HUES48 (cell line): ENCODE measurements around the gene SRGAP2C.
"Not testable (repeated sequence)": the region's sequence is repeated elsewhere in the genome, so short reads cannot be mapped to it uniquely, and the experiment has no call there.

Experiments
- H3K27ac ChIP-seq: one replicate; pipeline ENCODE4 v1.7.0; 2013; ENCODE audit warnings: low read depth, low read length, inconsistent platforms
- H3K27me3 ChIP-seq: 2 replicates; pipeline ENCODE4 v1.6.1; 2013; ENCODE audit warnings: mild to moderate bottlenecking, low read length; ENCODE audit not compliant: control insufficient read depth, insufficient read depth
- H3K36me3 ChIP-seq: 2 replicates; pipeline ENCODE4 v1.6.1; 2013; ENCODE audit warnings: low read length; ENCODE audit not compliant: control insufficient read depth, insufficient read depth
- H3K4me1 ChIP-seq: 2 replicates; pipeline ENCODE4 v1.6.1; 2013; ENCODE audit warnings: mild to moderate bottlenecking, low read length; ENCODE audit not compliant: control insufficient read depth, insufficient read depth
- H3K4me3 ChIP-seq: 2 replicates; pipeline ENCODE4 v1.5.1; 2013; ENCODE audit warnings: mild to moderate bottlenecking, low read depth, low read length
- H3K9ac ChIP-seq: 2 replicates; pipeline ENCODE4 v1.6.1; 2013; ENCODE audit warnings: mild to moderate bottlenecking, low read depth, low read length, moderate library complexity
- H3K9me3 ChIP-seq: 2 replicates; pipeline ENCODE4 v1.6.1; 2013; ENCODE audit warnings: low read length; ENCODE audit not compliant: control insufficient read depth, insufficient read depth

SRGAP2C gene

GRCh38 chr1:121213491-121213890, 28.7 kb downstream of the SRGAP2C start:
- H3K4me3 ChIP-seq, H3K9me3 ChIP-seq: not testable (repeated sequence)

GRCh38 chr1:121214544-121215156, 29.9 kb downstream of the SRGAP2C start:
- H3K4me1 ChIP-seq, H3K9me3 ChIP-seq, H3K9ac ChIP-seq, H3K36me3 ChIP-seq, H3K27ac ChIP-seq, H3K27me3 ChIP-seq, H3K4me3 ChIP-seq: not testable (repeated sequence)

More at GRCh38 chr1:121213491-121213890, 28.7 kb downstream of the SRGAP2C start:
- not testable (repeated sequence) for H3K27me3 ChIP-seq, H3K9ac ChIP-seq, H3K27ac ChIP-seq, H3K4me1 ChIP-seq, H3K36me3 ChIP-seq

GRCh38 chr1:121215699-121216417, 31.1 kb downstream of the SRGAP2C start:
- H3K4me3 ChIP-seq, H3K27ac ChIP-seq, H3K9me3 ChIP-seq, H3K36me3 ChIP-seq, H3K27me3 ChIP-seq, H3K4me1 ChIP-seq, H3K9ac ChIP-seq: not testable (repeated sequence)

GRCh38 chr1:121216676-121217075, 31.9 kb downstream of the SRGAP2C start:
- not testable (repeated sequence) for H3K4me1 ChIP-seq, H3K27ac ChIP-seq, H3K4me3 ChIP-seq, H3K36me3 ChIP-seq, H3K9me3 ChIP-seq, H3K9ac ChIP-seq, H3K27me3 ChIP-seq

- H3K9me3 ChIP-seq, H3K27me3 ChIP-seq, H3K36me3 ChIP-seq, H3K27ac ChIP-seq, H3K4me3 ChIP-seq, H3K9ac ChIP-seq, H3K4me1 ChIP-seq: not testable (repeated sequence)
Observed at GRCh38 chr1:121221770-121222169, 37.0 kb downstream of the SRGAP2C start.

GRCh38 chr1:121224714-121225113, 39.9 kb downstream of the SRGAP2C start:
- not testable (repeated sequence) for H3K9me3 ChIP-seq, H3K9ac ChIP-seq, H3K27me3 ChIP-seq, H3K27ac ChIP-seq, H3K36me3 ChIP-seq, H3K4me1 ChIP-seq, H3K4me3 ChIP-seq

- H3K9me3 ChIP-seq, H3K36me3 ChIP-seq, H3K4me3 ChIP-seq, H3K27ac ChIP-seq, H3K27me3 ChIP-seq, H3K9ac ChIP-seq, H3K4me1 ChIP-seq: not testable (repeated sequence)
Observed at GRCh38 chr1:121226295-121226904, 41.6 kb downstream of the SRGAP2C start.

- not testable (repeated sequence) for H3K4me3 ChIP-seq, H3K4me1 ChIP-seq, H3K36me3 ChIP-seq, H3K9ac ChIP-seq, H3K27me3 ChIP-seq, H3K9me3 ChIP-seq, H3K27ac ChIP-seq
Observed at GRCh38 chr1:121226925-121227324, 42.1 kb downstream of the SRGAP2C start.

- H3K36me3 ChIP-seq, H3K27me3 ChIP-seq, H3K9ac ChIP-seq, H3K9me3 ChIP-seq, H3K4me3 ChIP-seq, H3K4me1 ChIP-seq, H3K27ac ChIP-seq: not testable (repeated sequence)
Observed at GRCh38 chr1:121227544-121228330, 43.0 kb downstream of the SRGAP2C start.

- H3K4me1 ChIP-seq, H3K36me3 ChIP-seq, H3K9me3 ChIP-seq, H3K4me3 ChIP-seq, H3K9ac ChIP-seq, H3K27me3 ChIP-seq, H3K27ac ChIP-seq: not testable (repeated sequence)
Observed at GRCh38 chr1:121230636-121231035, 45.9 kb downstream of the SRGAP2C start.
